Neural cell (in vitro differentiated cells): ENCODE results near the gene CEMIP2. TPM values are rescaled to one million over a fixed set of nuclear protein-coding genes. Genes with fewer than 3 reads are reported as not detected.

Experiments
- H2AFZ ChIP-seq: fragments of 200-600, 300-800 bp; sonication (generic), shearing (Covaris generic); 2 replicates; pipeline ENCODE4 v1.6.0; 2014; ENCODE audit warnings: low read depth, mild to moderate bottlenecking, antibody characterized with exemption, low read length, moderate library complexity
- H3F3A ChIP-seq: fragments of 200-600 bp; shearing (Covaris generic); 2 replicates; pipeline ENCODE4 v1.6.1; 2016; ENCODE audit warnings: mild to moderate bottlenecking, moderate library complexity, mixed read lengths, antibody characterized with exemption, low read length; ENCODE audit not compliant: insufficient read depth, poor library complexity, severe bottlenecking
- H3K27ac ChIP-seq: fragments of 200-600, 300-800 bp; sonication (generic), shearing (Covaris generic); 2 replicates; pipeline ENCODE4 v1.5.1; 2014; ENCODE audit warnings: mild to moderate bottlenecking, low read length, moderate library complexity
- H3K27me3 ChIP-seq: fragments of 300-800, 200-600 bp; sonication (generic), shearing (Covaris generic); 2 replicates; pipeline ENCODE4 v1.6.0; 2014; ENCODE audit warnings: mild to moderate bottlenecking, low read depth, low read length, moderate library complexity; ENCODE audit not compliant: insufficient read depth
- H3K36me3 ChIP-seq: fragments of 300-800, 200-600 bp; sonication (generic), shearing (Covaris generic); 2 replicates; pipeline ENCODE4 v1.5.1; 2014; ENCODE audit warnings: mild to moderate bottlenecking, antibody characterized with exemption, low read length, moderate library complexity; ENCODE audit not compliant: insufficient read depth
- H3K4me2 ChIP-seq: fragments of 300-800, 200-600 bp; sonication (generic), shearing (Covaris generic); 2 replicates; pipeline ENCODE4 v1.6.0; 2014; ENCODE audit warnings: mild to moderate bottlenecking, low read length
- H3K4me3 ChIP-seq: fragments of 300-800, 200-600 bp; sonication (generic), shearing (Covaris generic); 2 replicates; pipeline ENCODE4 v1.5.1; 2014; ENCODE audit warnings: mild to moderate bottlenecking, low read length, moderate library complexity
- H3K79me2 ChIP-seq: fragments of 200-600 bp; shearing (Covaris generic); replicated peaks from 2 replicates; pipeline ENCODE4 v1.6.0; 2014; ENCODE audit warnings: mild to moderate bottlenecking, low read length, moderate library complexity; ENCODE audit not compliant: insufficient read depth
- H3K9ac ChIP-seq: fragments of 300-800, 200-600 bp; sonication (generic), shearing (Covaris generic); 2 replicates; pipeline ENCODE4 v1.6.1; 2016; ENCODE audit warnings: mild to moderate bottlenecking, low read length, mixed read lengths
- H3K9me2 ChIP-seq: fragments of 200-600 bp; shearing (Covaris generic); 2 replicates; pipeline ENCODE4 v1.6.1; 2016; ENCODE audit warnings: mild to moderate bottlenecking, low read length, mixed read lengths; ENCODE audit not compliant: insufficient read depth
- H3K9me3 ChIP-seq: fragments of 200-600, 300-800 bp; sonication (generic), shearing (Covaris generic); 2 replicates; pipeline ENCODE4 v1.6.1; 2016; ENCODE audit warnings: mild to moderate bottlenecking, mixed run types, low read length, moderate library complexity, mixed read lengths
- H4K20me1 ChIP-seq: fragments of 200-600 bp; shearing (Covaris generic); 2 replicates; pipeline ENCODE4 v1.6.1; 2016; ENCODE audit warnings: mild to moderate bottlenecking, mixed run types; ENCODE audit not compliant: insufficient read depth
- EP300 ChIP-seq: fragments of 450-650 bp; conservative IDR thresholded peaks from 2 replicates; pipeline ENCODE4 v1.6.1; 2014; ENCODE audit warnings: antibody characterized with exemption, mild to moderate bottlenecking, moderate library complexity; ENCODE audit not compliant: poor library complexity, severe bottlenecking
- EZH2 ChIP-seq: fragments of 200-600, 300-800 bp; shearing (Covaris generic), sonication (generic); IDR thresholded peaks from 2 replicates; pipeline ENCODE4 v1.6.1; 2014; ENCODE audit warnings: antibody characterized with exemption, low read length, borderline replicate concordance, mild to moderate bottlenecking; ENCODE audit not compliant: insufficient read depth, poor library complexity, severe bottlenecking
- MXI1 ChIP-seq: fragments of 450-650 bp; conservative IDR thresholded peaks from 2 replicates; pipeline ENCODE4 v1.6.1; 2014; ENCODE audit warnings: antibody characterized with exemption, mild to moderate bottlenecking; ENCODE audit not compliant: poor library complexity, severe bottlenecking
- POLR2AphosphoS5 ChIP-seq: IDR thresholded peaks from 2 replicates; pipeline ENCODE4 v1.6.1; 2012
- RAD21 ChIP-seq: fragments of 450-650 bp; conservative IDR thresholded peaks from 2 replicates; pipeline ENCODE4 v1.6.1; 2014; ENCODE audit warnings: antibody characterized with exemption, mild to moderate bottlenecking, moderate library complexity
- REST ChIP-seq: IDR thresholded peaks from 2 replicates; pipeline ENCODE4 v1.6.1; 2012; ENCODE audit warnings: borderline replicate concordance
- SMC3 ChIP-seq: fragments of 450-650 bp; conservative IDR thresholded peaks from 2 replicates; pipeline ENCODE4 v1.6.1; 2014; ENCODE audit warnings: antibody characterized with exemption, mild to moderate bottlenecking, moderate library complexity; ENCODE audit not compliant: poor library complexity
- TAF1 ChIP-seq: IDR thresholded peaks from 2 replicates; pipeline ENCODE4 v1.6.1; 2012; ENCODE audit warnings: low read depth
- polyA plus RNA-seq: library from polyadenylated mRNA; depleted of rRNA; stranded (reverse); fragments of >200 nt; gene quantifications from 2 replicates; pipeline ENCODE4 v1.2.3, GENCODE V29; 2014
- TF ChIP-seq, protein P1 (sequence below): fragments of 450-650 bp; IDR thresholded peaks from 2 replicates; pipeline ENCODE4 v1.5.1; 2014; ENCODE audit warnings: antibody characterized with exemption, mild to moderate bottlenecking, moderate library complexity; ENCODE audit not compliant: poor library complexity, severe bottlenecking

CEMIP2 gene
- polyA plus RNA-seq, 1 donor from 2014 or later: 11.3 TPM

- no peak overlapping the region for H2AFZ ChIP-seq
- TF ChIP-seq, protein P1, sequence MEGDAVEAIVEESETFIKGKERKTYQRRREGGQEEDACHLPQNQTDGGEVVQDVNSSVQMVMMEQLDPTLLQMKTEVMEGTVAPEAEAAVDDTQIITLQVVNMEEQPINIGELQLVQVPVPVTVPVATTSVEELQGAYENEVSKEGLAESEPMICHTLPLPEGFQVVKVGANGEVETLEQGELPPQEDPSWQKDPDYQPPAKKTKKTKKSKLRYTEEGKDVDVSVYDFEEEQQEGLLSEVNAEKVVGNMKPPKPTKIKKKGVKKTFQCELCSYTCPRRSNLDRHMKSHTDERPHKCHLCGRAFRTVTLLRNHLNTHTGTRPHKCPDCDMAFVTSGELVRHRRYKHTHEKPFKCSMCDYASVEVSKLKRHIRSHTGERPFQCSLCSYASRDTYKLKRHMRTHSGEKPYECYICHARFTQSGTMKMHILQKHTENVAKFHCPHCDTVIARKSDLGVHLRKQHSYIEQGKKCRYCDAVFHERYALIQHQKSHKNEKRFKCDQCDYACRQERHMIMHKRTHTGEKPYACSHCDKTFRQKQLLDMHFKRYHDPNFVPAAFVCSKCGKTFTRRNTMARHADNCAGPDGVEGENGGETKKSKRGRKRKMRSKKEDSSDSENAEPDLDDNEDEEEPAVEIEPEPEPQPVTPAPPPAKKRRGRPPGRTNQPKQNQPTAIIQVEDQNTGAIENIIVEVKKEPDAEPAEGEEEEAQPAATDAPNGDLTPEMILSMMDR: no peak
- TF ChIP-seq MXI1 (no peak), SMC3 (no peak)
- H3K9ac ChIP-seq: no peak overlapping the region
- no peaks in the 10 kb centered on the region for H3F3A ChIP-seq
- no peaks in the 10 kb centered on the region for H3K27me3 ChIP-seq
- H3K27ac ChIP-seq: no peak overlapping the region
- H3K9me3 ChIP-seq: no peaks in the 10 kb centered on the region
- H3K4me2 ChIP-seq: no peak overlapping the region
- H3K4me3 ChIP-seq: no peak overlapping the region
- no peaks in the 10 kb centered on the region for H3K36me3 ChIP-seq
- H3K9me2 ChIP-seq: no peaks in the 10 kb centered on the region
- no peaks in the 10 kb centered on the region for H4K20me1 ChIP-seq
- no peaks in the 10 kb centered on the region for H3K79me2 ChIP-seq
These were observed 83.7 kb downstream of the CEMIP2 start for GRCh38 chr9:71684566-71684965.

- TF ChIP-seq, protein P1: no peak
- TF ChIP-seq EP300 (no peak), RAD21 (no peak), MXI1 (no peak), SMC3 (no peak), TAF1 (no peak), EZH2 (no peak), REST (no peak), POLR2AphosphoS5 (no peak)
- H2AFZ ChIP-seq: no peak overlapping the region
- no peaks in the 10 kb centered on the region for H4K20me1 ChIP-seq
- H3K4me3 ChIP-seq: no peak overlapping the region
- no peaks in the 10 kb centered on the region for H3K36me3 ChIP-seq
- no peak overlapping the region for H3K4me2 ChIP-seq
- H3K27me3 ChIP-seq: no peaks in the 10 kb centered on the region
- H3K27ac ChIP-seq: no peak overlapping the region
- no peaks in the 10 kb centered on the region for H3F3A ChIP-seq
- no peaks in the 10 kb centered on the region for H3K9me2 ChIP-seq
- no peak overlapping the region for H3K9ac ChIP-seq
- no peaks in the 10 kb centered on the region for H3K79me2 ChIP-seq
- H3K9me3 ChIP-seq: no peaks in the 10 kb centered on the region
These were observed 84.6 kb downstream of the CEMIP2 start for GRCh38 chr9:71683598-71684235.
